Measurements from ENCODE around the gene PRKG2.

The PRKG2 gene

GRCh38 chr4:81106150-81106549, 108.9 kb downstream of the PRKG2 start:
- no peaks in the 10 kb centered on the region for H3K36me3 ChIP-seq (ENCODE audit: control insufficient read depth, insufficient read depth, low read length)

GRCh38 chr4:81102107-81102506, 112.9 kb downstream of the PRKG2 start:
- Histone ChIP-seq H3K9ac (ENCODE audit: low read length) (no peak overlapping the region), H3K27ac (ENCODE audit: low read depth, low read length) (no peak overlapping the region), H3K4me1 (ENCODE audit: control insufficient read depth, insufficient read depth, low read length) (no peaks in the 10 kb centered on the region), H3K4me3 (ENCODE audit: low read length) (no peak overlapping the region), H3K27me3 (ENCODE audit: control insufficient read depth, insufficient read depth, low read length) (no peaks in the 10 kb centered on the region), H3K36me3 (ENCODE audit: control insufficient read depth, insufficient read depth, low read length) (no peaks in the 10 kb centered on the region)

More at GRCh38 chr4:81106150-81106549, 108.9 kb downstream of the PRKG2 start:
- Histone ChIP-seq H3K9ac (ENCODE audit: low read length) (no peak overlapping the region), H3K4me1 (ENCODE audit: control insufficient read depth, insufficient read depth, low read length) (no peaks in the 10 kb centered on the region), H3K27me3 (ENCODE audit: control insufficient read depth, insufficient read depth, low read length) (no peaks in the 10 kb centered on the region), H3K4me3 (ENCODE audit: low read length) (no peak overlapping the region), H3K27ac (ENCODE audit: low read depth, low read length) (no peak overlapping the region)

GRCh38 chr4:81096566-81096965, 118.5 kb downstream of the PRKG2 start:
- Histone ChIP-seq H3K9ac (ENCODE audit: low read length) (no peak overlapping the region), H3K27ac (ENCODE audit: low read depth, low read length) (no peak overlapping the region), H3K27me3 (ENCODE audit: control insufficient read depth, insufficient read depth, low read length) (no peaks in the 10 kb centered on the region), H3K4me3 (ENCODE audit: low read length) (no peak overlapping the region), H3K36me3 (ENCODE audit: control insufficient read depth, insufficient read depth, low read length) (no peaks in the 10 kb centered on the region), H3K4me1 (ENCODE audit: control insufficient read depth, insufficient read depth, low read length) (no peaks in the 10 kb centered on the region)

- Histone ChIP-seq H3K27me3 (ENCODE audit: control insufficient read depth, insufficient read depth, low read length) (no peaks in the 10 kb centered on the region), H3K9ac (ENCODE audit: low read length) (no peak overlapping the region), H3K4me1 (ENCODE audit: control insufficient read depth, insufficient read depth, low read length) (no peaks in the 10 kb centered on the region), H3K4me3 (ENCODE audit: low read length) (no peak overlapping the region), H3K27ac (ENCODE audit: low read depth, low read length) (no peak overlapping the region), H3K36me3 (ENCODE audit: control insufficient read depth, insufficient read depth, low read length) (no peaks in the 10 kb centered on the region)
These were observed 119.6 kb downstream of the PRKG2 start for GRCh38 chr4:81095389-81095788.

GRCh38 chr4:81093720-81094401, 121.2 kb downstream of the PRKG2 start:
- no peak overlapping the region for H3K9ac ChIP-seq (ENCODE audit: low read length)
- no peaks in the 10 kb centered on the region for H3K36me3 ChIP-seq (ENCODE audit: control insufficient read depth, insufficient read depth, low read length)
- no peaks in the 10 kb centered on the region for H3K4me1 ChIP-seq (ENCODE audit: control insufficient read depth, insufficient read depth, low read length)
- H3K27ac ChIP-seq (ENCODE audit: low read depth, low read length), result no peak overlapping the region
- no peak overlapping the region for H3K4me3 ChIP-seq (ENCODE audit: low read length)
- H3K27me3 ChIP-seq (ENCODE audit: control insufficient read depth, insufficient read depth, low read length), result no peaks in the 10 kb centered on the region

- H3K27me3 ChIP-seq (ENCODE audit: control insufficient read depth, insufficient read depth, low read length), result no peaks in the 10 kb centered on the region
- no peak overlapping the region for H3K27ac ChIP-seq (ENCODE audit: low read depth, low read length)
- no peak overlapping the region for H3K9ac ChIP-seq (ENCODE audit: low read length)
- no peaks in the 10 kb centered on the region for H3K4me1 ChIP-seq (ENCODE audit: control insufficient read depth, insufficient read depth, low read length)
- H3K36me3 ChIP-seq (ENCODE audit: control insufficient read depth, insufficient read depth, low read length), result no peaks in the 10 kb centered on the region
- no peak overlapping the region for H3K4me3 ChIP-seq (ENCODE audit: low read length)
These were observed 129.0 kb downstream of the PRKG2 start for GRCh38 chr4:81085979-81086378.

- Histone ChIP-seq H3K9ac (ENCODE audit: low read length) (no peak overlapping the region), H3K36me3 (ENCODE audit: control insufficient read depth, insufficient read depth, low read length) (no peaks in the 10 kb centered on the region), H3K27ac (ENCODE audit: low read depth, low read length) (no peak overlapping the region), H3K4me1 (ENCODE audit: control insufficient read depth, insufficient read depth, low read length) (no peaks in the 10 kb centered on the region), H3K27me3 (ENCODE audit: control insufficient read depth, insufficient read depth, low read length) (no peaks in the 10 kb centered on the region), H3K4me3 (ENCODE audit: low read length) (no peak overlapping the region)
These were observed 129.7 kb downstream of the PRKG2 start for GRCh38 chr4:81085291-81085690.

- Histone ChIP-seq H3K9ac (ENCODE audit: low read length) (no peak overlapping the region), H3K4me1 (ENCODE audit: control insufficient read depth, insufficient read depth, low read length) (no peaks in the 10 kb centered on the region), H3K27me3 (ENCODE audit: control insufficient read depth, insufficient read depth, low read length) (no peaks in the 10 kb centered on the region), H3K4me3 (ENCODE audit: low read length) (no peak overlapping the region), H3K36me3 (ENCODE audit: control insufficient read depth, insufficient read depth, low read length) (no peaks in the 10 kb centered on the region), H3K27ac (ENCODE audit: low read depth, low read length) (no peak overlapping the region)
These were observed 130.4 kb downstream of the PRKG2 start for GRCh38 chr4:81084634-81085033.

- Histone ChIP-seq H3K4me1 (ENCODE audit: control insufficient read depth, insufficient read depth, low read length) (no peaks in the 10 kb centered on the region), H3K27ac (ENCODE audit: low read depth, low read length) (no peak overlapping the region), H3K4me3 (ENCODE audit: low read length) (no peak overlapping the region), H3K36me3 (ENCODE audit: control insufficient read depth, insufficient read depth, low read length) (no peaks in the 10 kb centered on the region), H3K9ac (ENCODE audit: low read length) (no peak overlapping the region), H3K27me3 (ENCODE audit: control insufficient read depth, insufficient read depth, low read length) (no peaks in the 10 kb centered on the region)
These were observed 131.0 kb downstream of the PRKG2 start for GRCh38 chr4:81084029-81084428.

GRCh38 chr4:81081156-81081555, 133.9 kb downstream of the PRKG2 start:
- Histone ChIP-seq H3K36me3 (ENCODE audit: control insufficient read depth, insufficient read depth, low read length) (no peaks in the 10 kb centered on the region), H3K9ac (ENCODE audit: low read length) (no peak overlapping the region), H3K4me1 (ENCODE audit: control insufficient read depth, insufficient read depth, low read length) (no peaks in the 10 kb centered on the region), H3K27me3 (ENCODE audit: control insufficient read depth, insufficient read depth, low read length) (no peaks in the 10 kb centered on the region), H3K27ac (ENCODE audit: low read depth, low read length) (no peak overlapping the region), H3K4me3 (ENCODE audit: low read length) (no peak overlapping the region)

- no peak overlapping the region for H3K9ac ChIP-seq (ENCODE audit: low read length)
These were observed 144.0 kb downstream of the PRKG2 start for GRCh38 chr4:81071013-81071412.

GRCh38 chr4:81069706-81070331, 145.2 kb downstream of the PRKG2 start:
- Histone ChIP-seq H3K27ac (ENCODE audit: low read depth, low read length) (no peak overlapping the region), H3K36me3 (ENCODE audit: control insufficient read depth, insufficient read depth, low read length) (no peaks in the 10 kb centered on the region), H3K4me3 (ENCODE audit: low read length) (no peak overlapping the region), H3K4me1 (ENCODE audit: control insufficient read depth, insufficient read depth, low read length) (no peaks in the 10 kb centered on the region), H3K9ac (ENCODE audit: low read length) (no peak overlapping the region), H3K27me3 (ENCODE audit: control insufficient read depth, insufficient read depth, low read length) (no peaks in the 10 kb centered on the region)

More at GRCh38 chr4:81071013-81071412, 144.0 kb downstream of the PRKG2 start:
- Histone ChIP-seq H3K27me3 (ENCODE audit: control insufficient read depth, insufficient read depth, low read length) (no peaks in the 10 kb centered on the region), H3K36me3 (ENCODE audit: control insufficient read depth, insufficient read depth, low read length) (no peaks in the 10 kb centered on the region), H3K4me1 (ENCODE audit: control insufficient read depth, insufficient read depth, low read length) (no peaks in the 10 kb centered on the region), H3K4me3 (ENCODE audit: low read length) (no peak overlapping the region), H3K27ac (ENCODE audit: low read depth, low read length) (no peak overlapping the region)

GRCh38 chr4:81065446-81065845, 149.6 kb downstream of the PRKG2 start:
- H3K36me3 ChIP-seq (ENCODE audit: control insufficient read depth, insufficient read depth, low read length), result no peaks in the 10 kb centered on the region
- no peaks in the 10 kb centered on the region for H3K27me3 ChIP-seq (ENCODE audit: control insufficient read depth, insufficient read depth, low read length)
- no peak overlapping the region for H3K4me3 ChIP-seq (ENCODE audit: low read length)
- H3K9ac ChIP-seq (ENCODE audit: low read length), result no peak overlapping the region
- H3K4me1 ChIP-seq (ENCODE audit: control insufficient read depth, insufficient read depth, low read length), result no peaks in the 10 kb centered on the region
- H3K27ac ChIP-seq (ENCODE audit: low read depth, low read length), result no peak overlapping the region

Measured in rectal smooth muscle tissue (tissue), 1 donor.